ENCODE data around the gene DLGAP1. TPM values are rescaled to one million over a fixed set of nuclear protein-coding genes. Genes with fewer than 3 reads are reported as not detected.

DLGAP1 gene
- total RNA-seq, 1 donor from 2014 or later: 3.2 TPM

DNA sequence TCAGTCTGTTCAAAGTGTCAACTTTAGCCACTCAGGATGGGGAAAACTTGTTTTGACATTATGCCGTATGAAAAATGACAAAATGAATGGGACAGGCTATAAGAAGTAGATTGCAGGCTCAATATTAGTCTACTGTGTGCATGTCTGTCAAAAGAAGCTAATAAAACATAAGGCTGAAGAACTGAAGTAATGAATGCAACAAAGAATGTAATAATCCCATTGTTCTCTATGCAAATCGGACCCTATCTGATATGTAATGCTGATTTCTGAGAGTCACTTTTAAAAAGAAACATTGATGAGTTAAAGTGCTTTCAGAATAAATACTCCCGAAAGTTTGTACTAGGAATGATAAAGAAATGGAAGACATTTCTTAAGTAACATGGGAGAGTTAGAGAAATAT is 172.2 kb downstream of the DLGAP1 start:
- intact Hi-C loops (cut with DNase I): no loop called here
- Histone ChIP-seq H3K36me3 (no peaks in the 10 kb centered on the region), H3K4me3 (no peak overlapping the region), H3K27ac (no peak overlapping the region), H3K9me3 (no peaks in the 10 kb centered on the region), H3K4me1 (no peaks in the 10 kb centered on the region), H3K27me3 (no peaks in the 10 kb centered on the region)
- DNase-seq (ENCODE audit: extremely low spot score in 2 of 2): no peak
- no peak for TF ChIP-seq POLR2AphosphoS5 (IDR thresholded peaks at IDR 0.05; ENCODE audit: insufficient read depth in 1 of 2, low read depth in 1 of 2)

DNA sequence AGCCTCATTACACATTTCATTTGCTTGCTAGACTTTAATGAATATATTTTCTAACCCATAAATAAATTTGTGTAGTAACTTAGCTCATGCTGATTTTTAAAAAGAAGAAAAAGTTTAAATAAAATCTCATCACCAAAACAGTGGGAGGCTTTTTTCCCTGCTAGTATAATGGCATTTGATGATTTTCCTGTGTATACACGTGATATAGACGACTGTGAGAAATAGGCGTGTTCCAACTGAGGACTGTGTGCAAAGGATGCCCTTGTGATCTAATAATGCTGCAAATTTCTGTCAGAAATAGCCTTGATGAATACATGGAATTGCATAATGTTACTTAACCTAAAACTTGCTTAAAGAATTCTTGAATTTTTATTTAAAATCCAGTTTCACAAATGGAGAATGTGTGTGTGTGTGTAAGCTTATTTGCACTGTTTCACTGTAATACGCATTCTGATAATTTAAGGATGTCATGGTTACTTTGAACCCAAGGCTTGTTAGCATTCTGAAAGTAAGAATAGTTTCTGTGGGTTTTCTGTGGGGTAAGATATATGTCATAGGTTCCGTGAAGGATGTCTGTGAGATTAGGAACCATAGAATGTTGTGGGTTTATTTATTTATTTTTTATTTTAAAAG is 178.0 kb downstream of the DLGAP1 start:
- Histone ChIP-seq H3K27ac (no peak overlapping the region), H3K4me1 (no peaks in the 10 kb centered on the region), H3K36me3 (no peaks in the 10 kb centered on the region), H3K27me3 (no peaks in the 10 kb centered on the region), H3K9me3 (no peaks in the 10 kb centered on the region), H3K4me3 (no peak overlapping the region)
- TF ChIP-seq, protein P1, sequence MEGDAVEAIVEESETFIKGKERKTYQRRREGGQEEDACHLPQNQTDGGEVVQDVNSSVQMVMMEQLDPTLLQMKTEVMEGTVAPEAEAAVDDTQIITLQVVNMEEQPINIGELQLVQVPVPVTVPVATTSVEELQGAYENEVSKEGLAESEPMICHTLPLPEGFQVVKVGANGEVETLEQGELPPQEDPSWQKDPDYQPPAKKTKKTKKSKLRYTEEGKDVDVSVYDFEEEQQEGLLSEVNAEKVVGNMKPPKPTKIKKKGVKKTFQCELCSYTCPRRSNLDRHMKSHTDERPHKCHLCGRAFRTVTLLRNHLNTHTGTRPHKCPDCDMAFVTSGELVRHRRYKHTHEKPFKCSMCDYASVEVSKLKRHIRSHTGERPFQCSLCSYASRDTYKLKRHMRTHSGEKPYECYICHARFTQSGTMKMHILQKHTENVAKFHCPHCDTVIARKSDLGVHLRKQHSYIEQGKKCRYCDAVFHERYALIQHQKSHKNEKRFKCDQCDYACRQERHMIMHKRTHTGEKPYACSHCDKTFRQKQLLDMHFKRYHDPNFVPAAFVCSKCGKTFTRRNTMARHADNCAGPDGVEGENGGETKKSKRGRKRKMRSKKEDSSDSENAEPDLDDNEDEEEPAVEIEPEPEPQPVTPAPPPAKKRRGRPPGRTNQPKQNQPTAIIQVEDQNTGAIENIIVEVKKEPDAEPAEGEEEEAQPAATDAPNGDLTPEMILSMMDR (IDR thresholded peaks at IDR 0.05): no peak
- TF ChIP-seq POLR2AphosphoS5 (IDR thresholded peaks at IDR 0.05; ENCODE audit: insufficient read depth in 1 of 2, low read depth in 1 of 2) (no peak), POLR2A (IDR thresholded peaks at IDR 0.05) (no peak)
- intact Hi-C loops (cut with DNase I): loop anchor here (10.0 kb wide), 1 partner anchor 212 kb away; no protein-coding TSS in a partner anchor
- no peak for DNase-seq (ENCODE audit: extremely low spot score in 2 of 2)

DNA sequence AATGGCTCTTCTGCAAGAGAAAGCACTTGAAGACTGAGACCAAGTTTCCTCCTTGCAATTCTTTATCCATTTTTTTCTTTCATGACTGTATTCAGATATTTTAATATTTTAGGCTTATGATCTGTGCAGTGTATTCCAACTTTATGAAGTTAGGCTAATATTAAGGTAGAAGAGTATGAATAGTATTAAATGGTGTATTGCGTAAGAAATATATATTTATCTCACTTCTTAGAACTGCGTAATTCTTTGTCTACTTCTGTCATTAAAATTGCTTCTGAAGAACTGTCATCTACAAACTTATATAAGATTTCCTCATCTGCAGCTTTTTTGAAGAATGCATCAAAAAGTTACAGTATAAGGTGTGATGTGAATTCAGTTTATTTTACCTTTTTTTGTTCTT is 183.2 kb downstream of the DLGAP1 start:
- H3K27me3 ChIP-seq: no peaks in the 10 kb centered on the region
- no peak for DNase-seq (ENCODE audit: extremely low spot score in 2 of 2)
- H3K9me3 ChIP-seq: no peaks in the 10 kb centered on the region
- H3K4me3 ChIP-seq: no peak overlapping the region
- intact Hi-C loops (cut with DNase I): loop anchor here (10.0 kb wide), 1 partner anchor 207 kb away; no protein-coding TSS in a partner anchor
- H3K27ac ChIP-seq: no peak overlapping the region
- H3K4me1 ChIP-seq: no peaks in the 10 kb centered on the region
- no peaks in the 10 kb centered on the region for H3K36me3 ChIP-seq
- TF ChIP-seq POLR2AphosphoS5 (IDR thresholded peaks at IDR 0.05; ENCODE audit: insufficient read depth in 1 of 2, low read depth in 1 of 2) (no peak), POLR2A (IDR thresholded peaks at IDR 0.05) (no peak)
- TF ChIP-seq, protein P1 (IDR thresholded peaks at IDR 0.05): no peak

DNA sequence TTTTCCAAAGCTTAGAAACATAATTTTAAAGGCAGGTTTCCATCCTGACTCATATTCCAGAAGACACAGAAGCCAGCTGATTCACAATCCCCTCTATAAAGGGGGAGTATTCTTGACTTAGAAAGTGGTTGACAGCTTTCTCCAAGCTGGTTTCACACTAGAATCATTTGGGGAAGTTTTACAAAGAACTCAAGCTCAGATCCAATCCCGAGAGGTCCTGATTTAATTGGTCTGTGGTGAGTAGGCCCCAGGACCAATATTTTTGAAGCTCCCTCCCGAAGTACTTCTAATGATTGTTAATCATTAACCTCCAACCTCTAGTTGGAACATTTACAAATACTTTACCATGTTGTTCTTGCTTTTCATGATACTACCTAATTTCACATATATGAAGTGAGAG is 184.1 kb downstream of the DLGAP1 start:
- Histone ChIP-seq H3K36me3 (no peaks in the 10 kb centered on the region), H3K27me3 (no peaks in the 10 kb centered on the region), H3K27ac (no peak overlapping the region), H3K4me3 (no peak overlapping the region), H3K9me3 (no peaks in the 10 kb centered on the region), H3K4me1 (no peaks in the 10 kb centered on the region)
- DNase-seq (ENCODE audit: extremely low spot score in 2 of 2): no peak
- TF ChIP-seq POLR2A (IDR thresholded peaks at IDR 0.05): no peak
- TF ChIP-seq, protein P1 (IDR thresholded peaks at IDR 0.05): no peak
- no peak for TF ChIP-seq POLR2AphosphoS5 (IDR thresholded peaks at IDR 0.05; ENCODE audit: insufficient read depth in 1 of 2, low read depth in 1 of 2)
- intact Hi-C loops (cut with DNase I): loop anchor here (10.0 kb wide), 1 partner anchor 206 kb away; no protein-coding TSS in a partner anchor

DNA sequence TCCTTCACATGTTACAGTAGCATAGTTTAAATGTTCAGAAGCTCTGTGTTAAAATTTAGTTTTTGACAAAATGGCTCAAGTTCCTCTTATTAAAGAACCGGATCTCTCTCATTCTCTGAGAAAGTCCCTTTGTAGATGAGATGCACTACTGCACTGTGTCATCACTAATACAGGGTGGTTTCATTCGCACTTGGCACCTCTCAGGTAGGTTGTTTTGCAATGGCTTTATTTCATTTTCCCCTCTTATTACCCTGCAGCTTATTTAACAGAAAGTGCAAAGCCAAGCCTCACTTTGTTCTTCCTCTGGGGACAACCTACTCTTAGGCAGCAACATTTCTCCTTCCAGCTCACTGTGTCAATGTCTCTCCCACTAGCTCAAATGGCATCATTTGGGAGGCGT is 185.1 kb downstream of the DLGAP1 start:
- intact Hi-C loops (cut with DNase I): loop anchor here (10.0 kb wide), 1 partner anchor 205 kb away; no protein-coding TSS in a partner anchor
- Histone ChIP-seq H3K9me3 (no peaks in the 10 kb centered on the region), H3K36me3 (no peaks in the 10 kb centered on the region), H3K4me3 (no peak overlapping the region), H3K27ac (no peak overlapping the region), H3K27me3 (no peaks in the 10 kb centered on the region), H3K4me1 (no peaks in the 10 kb centered on the region)
- DNase-seq (ENCODE audit: extremely low spot score in 2 of 2): no peak
- no peak for TF ChIP-seq POLR2AphosphoS5 (IDR thresholded peaks at IDR 0.05; ENCODE audit: insufficient read depth in 1 of 2, low read depth in 1 of 2)
- TF ChIP-seq POLR2A (IDR thresholded peaks at IDR 0.05): no peak
- TF ChIP-seq, protein P1 (IDR thresholded peaks at IDR 0.05): no peak
